Transverse colon (tissue), 3 donors: ENCODE data around the gene SLAMF9.

Source experiments
- CTCF ChIP-seq, 5 experiments: fragments of 200-600 bp in 3 of 5; fragments of 450-650 bp in 2 of 5; sonication (generic) in 3 of 5; IDR thresholded peaks; 1 replicate in 2 of 5; 2 replicates in 3 of 5; pipeline ENCODE4 v1.5.1; 2016 to 2017; ENCODE audit warnings: antibody characterized with exemption in 5 of 5, inconsistent platforms in 3 of 5, mild to moderate bottlenecking in 2 of 5, moderate library complexity in 1 of 5
- EP300 ChIP-seq: sonication (generic); formaldehyde crosslinking; IDR thresholded peaks from one replicate; pipeline ENCODE4 v1.6.1; 2017; ENCODE audit warnings: antibody characterized with exemption, low read depth

- TF ChIP-seq EP300: no peak
- TF ChIP-seq CTCF (IDR thresholded peaks at IDR 0.05): no peak
These were observed 36.0 kb upstream of the SLAMF9 start for GRCh38 chr1:159990005-159990404.
